Measurements from ENCODE around the gene AGPAT4. TPM values are rescaled to one million over a fixed set of nuclear protein-coding genes. Genes with fewer than 3 reads are reported as not detected.

AGPAT4 gene
- total RNA-seq, 1 experiment from 2014 or later, result 22.0 TPM

- no peak overlapping the region for H3K9ac ChIP-seq (ENCODE audit: extremely low read depth, insufficient read length, low read length)
- no peak overlapping the region for H3T11ph ChIP-seq (ENCODE audit: low read length)
- H3K79me2 ChIP-seq (ENCODE audit: insufficient read depth, low read length), result no peaks in the 10 kb centered on the region
- H2BK15ac ChIP-seq (ENCODE audit: low read depth, low read length), result no peak overlapping the region
- no peaks in the 10 kb centered on the region for H3K23me2 ChIP-seq (ENCODE audit: insufficient read length, low read depth, low read length, poor library complexity, severe bottlenecking)
- H3K27me3 Mint-ChIP-seq (ENCODE audit: low read depth), result no peaks in the 10 kb centered on the region; the same call in none of the 2 replicates
- H3K23ac ChIP-seq (ENCODE audit: insufficient read length, low read depth, low read length), result no peak overlapping the region
- no peak overlapping the region for H2AK5ac ChIP-seq (ENCODE audit: insufficient read length, low read length)
- no peaks in the 10 kb centered on the region for H3K79me1 ChIP-seq (ENCODE audit: insufficient read depth, low read depth, low read length, poor library complexity, severe bottlenecking)
- no peak overlapping the region for H2BK120ac ChIP-seq (ENCODE audit: low read depth, low read length, poor library complexity, severe bottlenecking)
- no peak overlapping the region for H2BK5ac ChIP-seq (ENCODE audit: insufficient read length, low read length)
- H3K4me2 ChIP-seq (ENCODE audit: insufficient read depth, insufficient read length, low read length), result no peak overlapping the region
- no peak overlapping the region for H3K56ac ChIP-seq (ENCODE audit: insufficient read length, low read depth, low read length)
- H3K4me1 Mint-ChIP-seq, result no peaks in the 10 kb centered on the region
- no peak overlapping the region for H3K14ac ChIP-seq (ENCODE audit: insufficient read depth, low read length)
- H2BK20ac ChIP-seq (ENCODE audit: low read depth, low read length, poor library complexity, severe bottlenecking), result no peak overlapping the region
- no CpG with 5 or more reads among the region's 2 CpGs for WGBS (ENCODE audit: extremely low coverage, insufficient read length, low lambda C conversion rate)
- H3K4me3 Mint-ChIP-seq, result no peak overlapping the region
- no peaks in the 10 kb centered on the region for H3K4me1 ChIP-seq (ENCODE audit: insufficient read depth, low read length)
- H3K27me3 ChIP-seq (ENCODE audit: insufficient read depth, low read length), result no peaks in the 10 kb centered on the region
- H3K27ac Mint-ChIP-seq, result no peak overlapping the region
- peaks cover 62 to 69% of the 10 kb centered on the region in 2 experiments for H3K9me3 Mint-ChIP-seq
- DNase-seq, result no peak
- H3K18ac ChIP-seq (ENCODE audit: insufficient read length, low read depth, low read length), result no peak overlapping the region
- H4K8ac ChIP-seq (replicated peaks; ENCODE audit: insufficient read length, low read depth, low read length), result no peak overlapping the region
- no peak overlapping the region for H3K27ac ChIP-seq (ENCODE audit: insufficient read length, low read depth, low read length)
- no peak overlapping the region for H2AFZ ChIP-seq (ENCODE audit: low read length)
- H4K20me1 ChIP-seq (ENCODE audit: control insufficient read depth, insufficient read depth, insufficient read length), result no peaks in the 10 kb centered on the region
- H3K4ac ChIP-seq (ENCODE audit: low read depth, low read length), result no peak overlapping the region
- no peak overlapping the region for H4K91ac ChIP-seq (ENCODE audit: insufficient read length, low read depth, low read length)
- no peak for TF ChIP-seq CTCF (conservative IDR thresholded peaks at IDR 0.05)
- H3K36me3 Mint-ChIP-seq (ENCODE audit: insufficient read depth in 1 of 3, low read depth in 3 of 3), result peaks cover 73 to 95% (median 93%) of the 10 kb centered on the region in 3 experiments
- H3K9me3 ChIP-seq (ENCODE audit: control insufficient read depth, low read depth, low read length), result no peaks in the 10 kb centered on the region
- H2BK12ac ChIP-seq (ENCODE audit: insufficient read length, low read depth, low read length), result no peak overlapping the region
- no peak overlapping the region for H4K5ac ChIP-seq (ENCODE audit: insufficient read length, low read depth, low read length)
Observed at GRCh38 chr6:161128230-161128629, 145.6 kb downstream of the AGPAT4 start.
